Body of pancreas (tissue), 4 donors: Measurements from ENCODE around the gene C10orf95. TPM values are rescaled to one million over a fixed set of nuclear protein-coding genes. Genes with fewer than 3 reads are reported as not detected.
A peak's percentile ranks its signal among the peaks of the same experiment; 100 is the strongest.

ENCODE experiments used
- ATAC-seq: fragments of 150-250 bp; one replicate; pipeline ENCODE4 v1.9.1; 2016
- DNase-seq, 4 donors: peaks; one replicate each; pipeline ENCODE4 v3.0.0-alpha.2; 2019
- H3K27ac ChIP-seq, 4 donors: fragments of 200-600 bp; sonication (generic); 1 replicate in 3 of 4; 2 replicates in 1 of 4; pipeline versions ENCODE4 v1.5.1 to v1.6.1; 2016 to 2019; ENCODE audit warnings: mild to moderate bottlenecking in 1 of 4, mixed read lengths in 1 of 4, moderate library complexity in 1 of 4
- H3K27me3 ChIP-seq, 2 donors: fragments of 200-600 bp; sonication (generic); one replicate each; pipeline ENCODE4 v1.6.0; 2016; ENCODE audit warnings: mild to moderate bottlenecking in 1 of 2
- H3K36me3 ChIP-seq, 2 donors: fragments of 200-600 bp; sonication (generic); replicated peaks in 1 of 2; 2 replicates each; pipeline ENCODE4 v1.5.1; 2016; ENCODE audit warnings: low read depth in 2 of 2; ENCODE audit not compliant: insufficient read depth in 1 of 2
- H3K4me1 ChIP-seq: fragments of 200-600 bp; sonication (generic); one replicate; pipeline ENCODE4 v1.6.0; 2016
- H3K4me3 ChIP-seq, 2 donors: fragments of 200-600 bp; sonication (generic); 1 replicate in 1 of 2; 2 replicates in 1 of 2; pipeline ENCODE4 v1.5.1; 2016 to 2019
- H3K9me3 ChIP-seq, 3 donors: fragments of 200-600 bp; sonication (generic); 1 replicate in 2 of 3; 2 replicates in 1 of 3; pipeline ENCODE4 v1.5.1; 2016
- CTCF ChIP-seq, 7 experiments: fragments of 450-650 bp in 4 of 7; fragments of 200-600 bp in 3 of 7; sonication (generic) in 3 of 7; IDR thresholded peaks; one replicate each; pipeline ENCODE4 v1.5.1; 2016 to 2019; ENCODE audit warnings: antibody characterized with exemption in 7 of 7
- POLR2A ChIP-seq, 3 donors: fragments of 450-650 bp; IDR thresholded peaks; one replicate each; pipeline ENCODE4 v1.6.1; 2016; ENCODE audit warnings: antibody characterized with exemption in 3 of 3, mild to moderate bottlenecking in 2 of 3
- WGBS, 2 donors: methylation state at CpG; one replicate each; pipeline ENCODE4 v1.1.5; 2017; 5-methylcytosine and 5-hydroxymethylcytosine counted together
- intact Hi-C: fragments of 100-400 bp; cut with DNase I; formaldehyde crosslinking; loops from one replicate; pipeline ENCODE4 v1.15.1; 2023
- total RNA-seq, 2 donors: library from RNA; depleted of rRNA; stranded (reverse); fragments of >200 nt; gene quantifications; one replicate each; pipeline ENCODE4 v1.1.0, GENCODE V29; 2016

The C10orf95 gene
- total RNA-seq, 2 donors from 2014 or later = 0.66 to 4.2 TPM

DNA sequence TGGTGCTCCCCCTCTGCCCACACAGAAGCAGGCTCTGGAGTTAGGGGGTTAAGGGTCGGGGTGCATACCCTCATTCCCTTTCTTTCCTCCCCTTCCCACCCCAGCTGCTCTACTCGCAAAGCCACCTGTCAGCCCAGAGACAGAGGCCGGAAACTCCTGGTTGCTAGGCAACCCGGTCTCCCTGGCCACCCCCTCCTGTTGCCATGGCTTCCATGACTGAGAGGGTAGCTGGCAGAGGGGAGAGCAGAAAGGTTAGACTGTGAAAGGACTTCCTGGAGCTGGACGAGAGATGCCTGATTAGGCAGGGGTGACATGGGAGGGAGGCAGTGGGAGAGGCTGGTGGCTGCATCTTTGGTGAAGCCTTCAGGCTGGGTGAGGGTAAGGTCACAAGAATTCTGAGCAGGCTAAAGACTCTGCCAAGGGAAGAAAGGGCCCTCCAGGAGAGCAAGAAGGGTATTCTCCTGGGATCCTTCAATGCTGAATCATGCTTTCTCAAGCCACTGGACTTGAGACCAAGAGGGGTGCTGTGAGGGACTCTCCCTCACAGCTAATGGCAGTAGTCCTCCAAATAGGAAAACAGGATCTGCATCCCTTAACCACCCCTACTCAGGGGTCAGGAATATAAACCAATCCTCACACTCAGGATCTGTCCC lies 38.2 kb downstream of the C10orf95 start:
- peaks cover 20% of the 10 kb centered on the region for H3K4me1 ChIP-seq
- DNase-seq = no peak
- peaks cover 0 to 35% of the 10 kb centered on the region in 2 donors for H3K27me3 ChIP-seq
- H3K4me3 ChIP-seq = no peak overlapping the region
- H3K27ac ChIP-seq = no peak overlapping the region
- no peaks in the 10 kb centered on the region for H3K36me3 ChIP-seq
- TF ChIP-seq POLR2A (IDR thresholded peaks at IDR 0.05) (no peak), CTCF (IDR thresholded peaks at IDR 0.05) (no peak)
- intact Hi-C loops = no loop called here
- no peaks in the 10 kb centered on the region for H3K9me3 ChIP-seq
- 15 to 26% methylated on average over 5 of the region's 5 CpGs for WGBS, 2 donors
- no peak for ATAC-seq

- Histone ChIP-seq H3K27me3 (peaks cover 0 to 35% of the 10 kb centered on the region in 2 donors), H3K36me3 (no peaks in the 10 kb centered on the region), H3K27ac (no peak overlapping the region), H3K4me3 (no peak overlapping the region), H3K4me1 (peaks cover 20% of the 10 kb centered on the region), H3K9me3 (no peaks in the 10 kb centered on the region)
- intact Hi-C loops = no loop called here
- ATAC-seq = no peak
- 76% methylated on average over 8 to 10 of the region's 10 CpGs for WGBS, 2 donors
- TF ChIP-seq POLR2A (IDR thresholded peaks at IDR 0.05) (no peak), CTCF (IDR thresholded peaks at IDR 0.05) (no peak)
- DNase-seq = no peak
These were observed 39.0 kb downstream of the C10orf95 start for GRCh38 chr10:102412293-102412692.

DNA sequence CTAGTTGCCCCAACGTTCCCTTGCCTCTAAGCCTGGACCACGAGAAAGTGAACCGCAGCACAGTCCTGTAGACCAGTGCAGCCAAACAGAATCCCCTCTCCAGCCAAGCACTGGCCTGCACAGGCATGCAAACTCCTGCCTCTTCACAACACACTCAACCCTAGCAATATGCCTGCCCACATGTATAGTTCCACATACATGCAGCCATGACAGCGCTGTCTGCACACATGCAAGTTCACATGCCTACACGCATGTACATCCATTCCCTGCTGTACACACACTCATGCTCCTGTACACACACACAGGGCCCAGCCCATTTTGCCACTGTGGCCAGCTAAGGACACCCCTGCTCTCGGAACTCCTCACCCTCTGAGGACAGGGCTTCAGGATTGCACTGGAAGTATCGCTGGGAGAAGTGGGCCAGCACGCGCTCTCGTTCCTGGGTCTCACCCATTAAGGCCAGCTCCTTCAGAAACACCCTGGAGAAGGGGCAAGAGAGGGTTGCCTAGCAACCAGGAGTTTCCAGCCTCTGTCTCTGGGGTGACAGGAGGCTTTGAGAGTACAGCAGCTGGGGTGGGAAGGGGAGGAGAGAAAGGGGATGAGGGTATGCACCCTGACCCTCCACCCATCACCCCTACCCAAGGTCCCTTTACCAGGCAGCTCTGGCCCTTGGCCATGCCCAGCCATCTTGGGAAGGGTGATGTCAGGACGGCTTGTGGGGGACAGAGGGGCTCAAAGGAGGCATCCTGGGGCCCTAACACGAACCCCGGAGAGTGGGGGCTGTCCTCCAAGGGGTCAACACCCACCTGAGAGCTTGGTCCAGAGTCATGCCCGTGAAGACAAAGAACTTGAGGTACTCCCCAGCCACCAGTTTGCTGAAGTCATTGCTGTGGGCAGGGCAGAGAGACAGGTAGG lies 39.7 kb downstream of the C10orf95 start:
- no peak for ATAC-seq
- Histone ChIP-seq H3K4me3 (no peak overlapping the region), H3K4me1 (peaks cover 20% of the 10 kb centered on the region), H3K9me3 (no peaks in the 10 kb centered on the region), H3K27ac (no peak overlapping the region), H3K36me3 (no peaks in the 10 kb centered on the region), H3K27me3 (peaks cover 0 to 35% of the 10 kb centered on the region in 2 donors)
- intact Hi-C loops = no loop called here
- DNase-seq = no peak
- WGBS, 2 donors = 61 to 75% methylated on average over 12 to 14 of the region's 14 CpGs
- TF ChIP-seq POLR2A (IDR thresholded peaks at IDR 0.05) (no peak), CTCF (IDR thresholded peaks at IDR 0.05) (no peak)

GRCh38 chr10:102410429-102411073 lies 40.8 kb downstream of the C10orf95 start:
- DNase-seq = no peak
- 5 to 12% methylated on average over 3 to 48 of the region's 48 CpGs for WGBS, 2 donors
- peaks cover 20% of the 10 kb centered on the region for H3K4me1 ChIP-seq

More at GRCh38 chr10:102410429-102411073, 40.8 kb downstream of the C10orf95 start:
- Histone ChIP-seq H3K36me3 (no peaks in the 10 kb centered on the region), H3K27ac (no peak overlapping the region), H3K9me3 (no peaks in the 10 kb centered on the region), H3K4me3 (no peak overlapping the region), H3K27me3 (peaks cover 0 to 35% of the 10 kb centered on the region in 2 donors)
- intact Hi-C loops = no loop called here
- TF ChIP-seq POLR2A (IDR thresholded peaks at IDR 0.05) (peak in 1 of 3 donors; percentile 12), CTCF (IDR thresholded peaks at IDR 0.05) (no peak)
- no peak for ATAC-seq
